GM12892 (cell line): ENCODE measurements around the gene ASB10.

Experiments
- POLR2A ChIP-seq: IDR thresholded peaks from 2 replicates; pipeline ENCODE4 v1.6.1; 2011; ENCODE audit warnings: low read depth, low read length, control low read depth
- POLR2AphosphoS5 ChIP-seq: IDR thresholded peaks from 2 replicates; pipeline ENCODE4 v1.6.1; 2011; ENCODE audit warnings: low read depth, low read length, control low read depth
- TAF1 ChIP-seq: IDR thresholded peaks from 2 replicates; pipeline ENCODE4 v1.6.1; 2011; ENCODE audit warnings: low read depth, mild to moderate bottlenecking, control low read depth, low read length, borderline replicate concordance

DNA sequence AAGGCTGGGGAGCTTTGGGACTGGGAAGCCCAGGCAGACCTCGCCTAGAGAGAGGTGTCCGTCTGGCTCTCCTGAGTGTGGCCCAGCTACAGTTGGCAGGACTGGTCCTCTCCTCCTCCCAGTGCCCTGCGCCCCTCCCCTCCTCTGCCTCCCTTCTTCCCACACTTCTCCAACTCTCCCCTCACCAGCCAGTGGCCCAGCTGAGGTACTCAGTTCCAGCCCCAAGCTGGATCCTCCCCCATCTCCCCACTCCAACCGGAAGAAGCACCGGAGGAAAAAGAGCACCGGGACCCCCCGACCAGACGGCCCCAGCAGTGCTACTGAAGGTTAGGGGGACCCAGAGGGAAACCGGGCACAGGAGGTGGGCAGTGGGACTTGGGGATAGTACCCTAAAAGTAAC is 47.3 kb downstream of the ASB10 start:
- no peak for TF ChIP-seq POLR2A
- no peak for TF ChIP-seq POLR2AphosphoS5
- TF ChIP-seq TAF1 = no peak
